Measurements from ENCODE around the gene PCDHGA10.
"Not testable (repeated sequence)": the region's sequence is repeated elsewhere in the genome, so short reads cannot be mapped to it uniquely, and the experiment has no call there.

PCDHGA10 gene

GRCh38 chr5:141371572-141372475 lies 41.0 kb upstream of the PCDHGA10 start:
- no peak for DNase-seq
- peaks cover 88% of the 10 kb centered on the region for H3K9me3 Mint-ChIP-seq
- TF ChIP-seq, protein P1, sequence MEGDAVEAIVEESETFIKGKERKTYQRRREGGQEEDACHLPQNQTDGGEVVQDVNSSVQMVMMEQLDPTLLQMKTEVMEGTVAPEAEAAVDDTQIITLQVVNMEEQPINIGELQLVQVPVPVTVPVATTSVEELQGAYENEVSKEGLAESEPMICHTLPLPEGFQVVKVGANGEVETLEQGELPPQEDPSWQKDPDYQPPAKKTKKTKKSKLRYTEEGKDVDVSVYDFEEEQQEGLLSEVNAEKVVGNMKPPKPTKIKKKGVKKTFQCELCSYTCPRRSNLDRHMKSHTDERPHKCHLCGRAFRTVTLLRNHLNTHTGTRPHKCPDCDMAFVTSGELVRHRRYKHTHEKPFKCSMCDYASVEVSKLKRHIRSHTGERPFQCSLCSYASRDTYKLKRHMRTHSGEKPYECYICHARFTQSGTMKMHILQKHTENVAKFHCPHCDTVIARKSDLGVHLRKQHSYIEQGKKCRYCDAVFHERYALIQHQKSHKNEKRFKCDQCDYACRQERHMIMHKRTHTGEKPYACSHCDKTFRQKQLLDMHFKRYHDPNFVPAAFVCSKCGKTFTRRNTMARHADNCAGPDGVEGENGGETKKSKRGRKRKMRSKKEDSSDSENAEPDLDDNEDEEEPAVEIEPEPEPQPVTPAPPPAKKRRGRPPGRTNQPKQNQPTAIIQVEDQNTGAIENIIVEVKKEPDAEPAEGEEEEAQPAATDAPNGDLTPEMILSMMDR (IDR thresholded peaks at IDR 0.05): no peak
- H3K4me1 Mint-ChIP-seq: no peaks in the 10 kb centered on the region
- H3K4me3 Mint-ChIP-seq: no peak overlapping the region
- H3K36me3 Mint-ChIP-seq (ENCODE audit: low read depth): peaks cover 30% of the 10 kb centered on the region
- H3K27me3 Mint-ChIP-seq (ENCODE audit: low read depth, poor library complexity): no peaks in the 10 kb centered on the region
- H3K27ac Mint-ChIP-seq: no peak overlapping the region

- Mint-ChIP-seq H3K4me3 (no peak within 1 kb of the TSS), H3K36me3 (ENCODE audit: low read depth) (peaks cover 30% of the 10 kb centered on the region), H3K4me1 (no peaks in the 10 kb centered on the region), H3K9me3 (peaks cover 87% of the 10 kb centered on the region), H3K27me3 (ENCODE audit: low read depth, poor library complexity) (no peaks in the 10 kb centered on the region), H3K27ac (no peak within 1 kb of the TSS)
- no peak for DNase-seq
- TF ChIP-seq, protein P1 (IDR thresholded peaks at IDR 0.05): no peak
These were observed 39.0 kb upstream of the PCDHGA10 start, which contains the start of gene PCDHGA6 for GRCh38 chr5:141373673-141374317. Gene PCDHGA6 (plus strand): TSS chr5:141373891. CDS start chr5:141374084, 193 bp downstream.

GRCh38 chr5:141374627-141375026 lies 38.2 kb upstream of the PCDHGA10 start:
- TF ChIP-seq, protein P1 (IDR thresholded peaks at IDR 0.05): no peak
- no peak for DNase-seq
- Mint-ChIP-seq H3K36me3 (ENCODE audit: low read depth) (peaks cover 30% of the 10 kb centered on the region), H3K27me3 (ENCODE audit: low read depth, poor library complexity) (no peaks in the 10 kb centered on the region), H3K4me1 (no peaks in the 10 kb centered on the region), H3K9me3 (peaks cover 87% of the 10 kb centered on the region), H3K4me3 (no peak overlapping the region), H3K27ac (no peak overlapping the region)

DNA sequence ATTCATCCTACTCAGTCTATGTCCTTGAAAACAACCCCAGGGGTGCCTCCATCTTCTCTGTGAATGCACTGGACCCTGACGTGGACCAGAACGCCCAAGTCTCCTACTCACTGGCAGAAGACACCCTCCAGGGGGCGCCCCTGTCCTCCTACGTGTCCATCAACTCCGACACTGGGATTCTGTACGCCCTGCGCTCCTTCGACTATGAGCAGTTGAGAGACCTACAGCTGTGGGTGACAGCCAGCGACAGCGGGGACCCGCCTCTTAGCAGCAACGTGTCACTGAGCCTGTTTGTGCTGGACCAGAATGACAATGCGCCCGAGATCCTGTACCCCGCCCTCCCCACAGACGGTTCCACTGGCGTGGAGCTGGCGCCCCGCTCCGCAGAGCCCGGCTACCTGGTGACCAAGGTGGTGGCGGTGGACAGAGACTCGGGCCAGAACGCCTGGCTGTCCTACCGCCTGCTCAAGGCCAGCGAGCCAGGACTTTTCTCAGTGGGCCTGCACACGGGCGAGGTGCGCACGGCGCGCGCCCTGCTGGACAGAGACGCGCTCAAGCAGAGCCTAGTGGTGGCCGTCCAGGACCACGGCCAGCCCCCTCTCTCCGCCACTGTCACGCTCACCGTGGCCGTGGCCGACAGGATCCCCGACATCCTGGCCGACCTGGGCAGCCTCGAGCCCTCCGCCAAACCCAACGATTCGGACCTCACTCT lies 37.2 kb upstream of the PCDHGA10 start:
- H3K27ac Mint-ChIP-seq; H3K4me1 Mint-ChIP-seq; H3K27me3 Mint-ChIP-seq (ENCODE audit: low read depth, poor library complexity); DNase-seq; H3K4me3 Mint-ChIP-seq: not testable (repeated sequence)
- Mint-ChIP-seq H3K9me3 (peaks cover 85% of the 10 kb centered on the region), H3K36me3 (ENCODE audit: low read depth) (peaks cover 29% of the 10 kb centered on the region)

DNA sequence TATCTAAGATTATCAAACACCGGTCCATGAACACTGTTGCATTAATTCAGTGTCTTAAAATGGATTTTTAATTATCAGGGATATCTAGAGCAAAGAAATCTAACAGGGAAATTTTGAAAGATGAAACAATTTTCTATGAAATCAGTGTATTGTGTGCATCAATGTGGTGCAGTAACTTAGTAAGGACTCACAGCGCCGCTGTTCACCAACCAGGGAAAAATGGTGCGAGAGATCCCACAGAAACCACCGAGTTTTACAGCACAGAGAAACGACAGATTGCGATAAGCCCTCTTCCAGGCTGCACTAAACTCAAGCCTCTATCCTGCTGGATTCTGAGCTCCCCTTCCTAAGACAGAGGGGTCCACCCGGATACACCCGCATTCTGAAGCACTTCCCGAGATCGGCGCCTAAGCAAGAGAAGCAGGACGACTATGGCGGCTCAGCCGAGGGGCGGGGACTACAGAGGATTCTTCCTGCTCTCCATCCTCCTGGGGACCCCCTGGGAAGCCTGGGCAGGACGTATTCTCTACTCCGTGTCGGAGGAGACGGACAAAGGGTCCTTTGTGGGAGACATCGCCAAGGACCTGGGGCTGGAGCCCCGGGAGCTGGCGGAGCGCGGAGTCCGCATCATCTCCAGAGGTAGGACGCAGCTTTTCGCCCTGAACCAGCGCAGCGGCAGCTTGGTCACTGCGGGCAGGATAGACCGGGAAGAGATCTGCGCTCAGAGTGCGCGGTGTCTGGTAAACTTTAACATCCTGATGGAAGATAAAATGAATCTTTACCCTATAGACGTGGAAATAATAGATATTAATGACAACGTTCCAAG lies 30.1 kb upstream of the PCDHGA10 start, which contains the start of gene PCDHGA7:
TSS of gene PCDHGA7 (plus strand) at position 274 of the 826 bp plus-strand sequence. CDS start at position 432, 158 bp downstream.
- H3K27me3 Mint-ChIP-seq (ENCODE audit: low read depth, poor library complexity): no peaks in the 10 kb centered on the region
- TF ChIP-seq, protein P1 (IDR thresholded peaks at IDR 0.05): no peak
- no peak for DNase-seq
- H3K4me3 Mint-ChIP-seq: no peak within 1 kb of the TSS
- H3K27ac Mint-ChIP-seq: no peak within 1 kb of the TSS
- peaks cover 25% of the 10 kb centered on the region for H3K36me3 Mint-ChIP-seq (ENCODE audit: low read depth)
- H3K4me1 Mint-ChIP-seq: no peaks in the 10 kb centered on the region
- H3K9me3 Mint-ChIP-seq: peaks cover 85% of the 10 kb centered on the region

Data from nephron progenitor cell (in vitro differentiated cells).